Type B pancreatic cell (in vitro differentiated cells): ENCODE results near the gene C2CD4C. TPM values are rescaled to one million over a fixed set of nuclear protein-coding genes. Genes with fewer than 3 reads are reported as not detected.

Experiments used
- DNase-seq: peaks from one replicate; pipeline ENCODE4 v3.0.0; 2021; ENCODE audit warnings: mixed read lengths; ENCODE audit not compliant: unreplicated experiment; ENCODE audit errors: extremely low spot score
- H3K27ac Mint-ChIP-seq: 2 replicates; pipeline ENCODE4 v1.8.0; 2021; ENCODE audit warnings: mild to moderate bottlenecking, mixed read lengths
- H3K27me3 Mint-ChIP-seq: 2 replicates; pipeline ENCODE4 v1.8.0; 2021; ENCODE audit warnings: mixed read lengths
- H3K36me3 Mint-ChIP-seq: 2 replicates; pipeline ENCODE4 v1.8.0; 2021; ENCODE audit warnings: mixed read lengths
- H3K4me1 Mint-ChIP-seq: one replicate; pipeline ENCODE4 v1.8.0; 2021; ENCODE audit warnings: mixed read lengths; ENCODE audit not compliant: unreplicated experiment
- H3K4me3 Mint-ChIP-seq: 2 replicates; pipeline ENCODE4 v1.8.0; 2021; ENCODE audit warnings: mild to moderate bottlenecking, mixed read lengths
- H3K9me3 Mint-ChIP-seq: 2 replicates; pipeline ENCODE4 v1.8.0; 2021; ENCODE audit warnings: mixed read lengths
- total RNA-seq: library from RNA; stranded (reverse); gene quantifications from 2 replicates; pipeline ENCODE4 v1.2.1, GENCODE V29; 2021; ENCODE audit warnings: low replicate concordance
- TF ChIP-seq, protein P1 (sequence below): fragments of 200-600 bp; sonication (generic); conservative IDR thresholded peaks from 2 replicates; pipeline ENCODE4 v1.5.0; 2021; ENCODE audit warnings: antibody characterized with exemption, mild to moderate bottlenecking

C2CD4C gene
- total RNA-seq, 1 donor from 2014 or later = 6.0 TPM

DNA sequence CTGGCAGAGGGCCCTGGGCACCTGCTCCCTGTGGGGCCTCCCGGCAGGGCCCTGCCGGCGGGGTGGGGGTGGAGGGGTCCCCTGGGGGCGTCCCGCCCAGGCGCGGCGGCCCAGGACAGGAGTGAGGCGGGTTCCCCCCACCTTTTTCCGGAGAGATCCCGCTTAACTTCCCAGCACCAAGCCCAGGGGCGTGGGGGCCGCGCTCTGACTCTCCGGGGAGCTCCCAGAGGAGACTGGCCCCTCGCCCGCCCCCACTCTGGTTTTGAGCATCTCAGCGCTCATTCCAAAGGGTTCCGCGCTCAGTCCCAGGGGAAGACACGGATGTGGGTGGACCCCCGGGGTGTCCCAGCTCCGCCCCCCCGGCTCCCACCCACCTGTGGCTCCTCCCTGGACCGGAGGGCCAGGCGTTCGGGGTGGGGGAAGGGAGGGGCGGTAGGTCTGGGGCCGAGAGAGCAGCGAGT, 476 bp downstream of the C2CD4C start:
- Mint-ChIP-seq H3K36me3 (no peaks in the 10 kb centered on the region), H3K4me1 (peaks cover 9% of the 10 kb centered on the region), H3K4me3 (no peak overlapping the region), H3K27ac (no peak overlapping the region), H3K27me3 (peaks cover 7% of the 10 kb centered on the region), H3K9me3 (no peaks in the 10 kb centered on the region)
- no peak for DNase-seq
- TF ChIP-seq, protein P1, sequence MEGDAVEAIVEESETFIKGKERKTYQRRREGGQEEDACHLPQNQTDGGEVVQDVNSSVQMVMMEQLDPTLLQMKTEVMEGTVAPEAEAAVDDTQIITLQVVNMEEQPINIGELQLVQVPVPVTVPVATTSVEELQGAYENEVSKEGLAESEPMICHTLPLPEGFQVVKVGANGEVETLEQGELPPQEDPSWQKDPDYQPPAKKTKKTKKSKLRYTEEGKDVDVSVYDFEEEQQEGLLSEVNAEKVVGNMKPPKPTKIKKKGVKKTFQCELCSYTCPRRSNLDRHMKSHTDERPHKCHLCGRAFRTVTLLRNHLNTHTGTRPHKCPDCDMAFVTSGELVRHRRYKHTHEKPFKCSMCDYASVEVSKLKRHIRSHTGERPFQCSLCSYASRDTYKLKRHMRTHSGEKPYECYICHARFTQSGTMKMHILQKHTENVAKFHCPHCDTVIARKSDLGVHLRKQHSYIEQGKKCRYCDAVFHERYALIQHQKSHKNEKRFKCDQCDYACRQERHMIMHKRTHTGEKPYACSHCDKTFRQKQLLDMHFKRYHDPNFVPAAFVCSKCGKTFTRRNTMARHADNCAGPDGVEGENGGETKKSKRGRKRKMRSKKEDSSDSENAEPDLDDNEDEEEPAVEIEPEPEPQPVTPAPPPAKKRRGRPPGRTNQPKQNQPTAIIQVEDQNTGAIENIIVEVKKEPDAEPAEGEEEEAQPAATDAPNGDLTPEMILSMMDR = no peak

DNA sequence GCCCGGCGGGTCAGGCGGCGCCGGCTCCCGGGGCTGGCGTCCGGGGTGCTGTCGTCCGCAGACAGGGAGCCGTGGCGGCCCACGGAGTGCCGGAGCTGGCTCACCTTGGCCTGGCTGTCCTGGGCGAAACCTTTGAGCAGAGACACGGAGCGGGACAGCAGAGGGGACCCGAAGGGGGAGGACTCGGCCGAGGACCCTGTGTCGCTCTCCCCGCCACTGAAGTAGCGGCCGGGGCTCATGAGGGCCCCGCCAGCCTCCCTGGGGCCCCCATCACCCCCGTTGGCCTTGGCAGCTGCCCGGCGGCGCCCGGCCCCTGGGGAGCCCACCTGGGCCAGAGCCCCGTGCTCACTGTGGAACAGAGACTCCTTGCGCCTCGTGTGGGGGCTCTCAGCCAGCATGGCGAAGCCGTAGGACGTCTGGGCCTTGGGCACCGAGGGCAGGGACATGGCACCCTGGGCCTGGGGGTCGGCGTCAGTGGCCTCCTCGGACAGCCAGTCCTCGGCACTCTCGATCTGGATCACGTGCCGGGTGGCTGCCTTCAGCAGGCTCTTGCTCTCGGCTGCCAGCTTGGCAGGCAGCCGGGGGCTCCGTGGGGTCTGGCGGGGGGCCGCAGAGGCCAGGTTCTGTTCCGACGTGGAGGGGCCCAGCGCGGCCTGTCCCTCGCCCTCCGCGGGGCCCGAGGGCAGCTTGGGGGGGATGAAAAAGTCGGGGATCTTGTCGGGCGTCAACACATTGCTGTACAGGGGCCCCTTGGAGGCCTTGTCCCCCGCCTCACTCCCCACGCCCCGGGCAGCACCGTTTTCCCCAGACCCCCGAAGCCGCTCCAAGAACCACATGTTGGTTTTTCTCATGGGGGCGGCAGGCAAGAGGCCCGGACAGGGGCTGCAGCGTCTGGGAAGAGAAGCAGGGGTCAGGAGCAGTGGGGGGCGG, 1.2 kb downstream of the C2CD4C start:
- H3K4me1 Mint-ChIP-seq = peaks cover 12% of the 10 kb centered on the region
- DNase-seq = no peak
- no peaks in the 10 kb centered on the region for H3K9me3 Mint-ChIP-seq
- TF ChIP-seq, protein P1 = no peak
- H3K27me3 Mint-ChIP-seq = peaks cover 7% of the 10 kb centered on the region
- no peak overlapping the region for H3K4me3 Mint-ChIP-seq
- no peak overlapping the region for H3K27ac Mint-ChIP-seq
- no peaks in the 10 kb centered on the region for H3K36me3 Mint-ChIP-seq

DNA sequence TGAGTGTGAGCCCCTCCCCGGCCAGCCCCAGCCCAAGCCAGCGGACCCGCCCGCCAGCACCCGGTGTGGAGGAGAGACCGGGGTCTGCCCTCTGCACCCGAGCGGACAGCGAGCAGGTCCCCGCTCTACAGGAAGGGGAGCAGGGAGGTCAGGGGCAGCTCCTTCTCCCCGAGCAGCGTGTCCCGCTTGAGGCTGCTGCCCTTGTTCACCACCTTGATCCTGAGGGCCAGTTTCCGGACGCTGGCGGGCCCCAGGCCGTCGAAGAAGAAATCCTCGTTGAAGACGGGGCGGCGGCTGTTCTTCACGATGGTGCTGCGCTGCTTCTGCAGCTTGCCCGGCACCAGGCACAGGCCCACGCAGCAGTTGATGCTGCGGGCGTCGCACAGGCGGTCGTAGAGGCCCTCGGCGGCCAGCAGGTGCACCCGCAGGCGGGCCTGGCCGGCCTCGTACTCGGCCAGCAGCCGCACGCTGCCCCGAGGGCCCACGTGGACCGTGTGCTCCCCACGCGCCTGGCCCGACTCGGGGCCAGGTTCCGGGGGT, 1.9 kb downstream of the C2CD4C start:
- Mint-ChIP-seq H3K27me3 (peaks cover 7% of the 10 kb centered on the region), H3K36me3 (no peaks in the 10 kb centered on the region), H3K4me3 (no peak overlapping the region), H3K9me3 (no peaks in the 10 kb centered on the region), H3K4me1 (peaks cover 12% of the 10 kb centered on the region), H3K27ac (no peak overlapping the region)
- TF ChIP-seq, protein P1 = no peak
- no peak for DNase-seq

DNA sequence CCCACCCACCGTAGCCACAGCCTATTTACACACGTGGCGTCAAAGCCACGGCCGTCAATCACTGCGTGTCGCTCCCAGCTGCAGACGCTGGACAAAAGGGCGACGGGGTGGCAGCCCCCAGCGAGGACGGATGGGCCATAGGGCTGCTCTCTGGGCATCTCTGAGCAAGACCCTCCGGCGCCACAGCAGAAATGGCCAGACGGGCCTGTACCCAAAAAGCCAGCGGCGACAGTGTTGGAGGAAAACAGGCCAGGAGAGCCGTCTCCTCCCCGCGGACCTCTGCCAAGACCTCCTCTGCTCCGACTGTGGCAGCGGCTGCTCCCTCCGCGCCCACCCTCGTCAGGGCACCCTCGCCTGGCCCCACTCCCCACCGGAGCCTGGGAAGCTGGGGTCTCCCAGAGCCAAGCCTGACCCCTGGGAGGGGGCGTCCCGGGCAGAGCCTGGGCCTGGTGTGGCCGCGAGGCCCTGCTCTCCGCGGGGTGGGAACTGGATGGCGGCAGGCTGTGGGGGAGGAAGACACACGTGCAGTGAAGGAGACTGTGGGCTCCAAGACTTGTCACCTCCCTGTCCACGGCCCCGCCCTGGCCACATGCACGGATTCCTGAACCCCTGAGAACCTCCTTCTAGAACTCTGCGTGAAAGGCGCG, 2.7 kb downstream of the C2CD4C start:
- Mint-ChIP-seq H3K27me3 (peaks cover 7% of the 10 kb centered on the region), H3K4me1 (peaks cover 12% of the 10 kb centered on the region), H3K4me3 (peak overlapping the region; percentile 36), H3K9me3 (no peaks in the 10 kb centered on the region), H3K36me3 (no peaks in the 10 kb centered on the region), H3K27ac (no peak overlapping the region)
- TF ChIP-seq, protein P1 = no peak
- no peak for DNase-seq

- H3K4me3 Mint-ChIP-seq = peak overlapping the region; percentile 36
- no peaks in the 10 kb centered on the region for H3K36me3 Mint-ChIP-seq
- H3K27ac Mint-ChIP-seq = peak overlapping the region; percentile 18
- TF ChIP-seq, protein P1 = no peak
- H3K9me3 Mint-ChIP-seq = no peaks in the 10 kb centered on the region
- H3K27me3 Mint-ChIP-seq = peaks cover 7% of the 10 kb centered on the region
- H3K4me1 Mint-ChIP-seq = peaks cover 12% of the 10 kb centered on the region
- no peak for DNase-seq
Observed at GRCh38 chr19:405121-405965, 3.6 kb downstream of the C2CD4C start.
